HepG2 (cell line): ENCODE measurements around the gene ALG14. TPM values are rescaled to one million over a fixed set of nuclear protein-coding genes. Genes with fewer than 3 reads are reported as not detected.

ENCODE experiments used
- ATAC-seq: fragments of 200-7000 bp; cut with Tn5 transposase; 3 replicates; pipeline ENCODE4 v1.9.1; 2020; ENCODE audit warnings: mild to moderate bottlenecking, moderate library complexity
- BruUV-seq: library from RNA; stranded (reverse); fragments of 400-500 nt; replicated peaks from 2 replicates; lab custom pipeline; 2021; lab: Mats Ljungman, UMichigan
- CTCF ChIA-PET: fragments of 300-600 bp; formaldehyde crosslinking; extraction: SDS; loops from one replicate; lab custom pipeline; 2021; ENCODE audit warnings: low total read pairs, inconsistent platforms, low intra/inter-chr PET ratio; lab: Yijun Ruan, JAX
- POLR2A ChIA-PET: fragments of 350-600 bp; sonication (Branson Sonifier 250); formaldehyde crosslinking; loops from one replicate; lab custom pipeline; 2020; ENCODE audit warnings: antibody characterized with exemption, inconsistent platforms; lab: Yijun Ruan, JAX
- DNase-seq: peaks from one replicate; pipeline ENCODE4 v3.0.0-alpha.2; 2015; ENCODE audit warnings: low spot score
- FAIRE-seq: peaks from 3 replicates; lab custom pipeline; 2011; peaks lifted over from hg19 to GRCh38; lab: Jason Lieb, UNC
- H2AFZ ChIP-seq: one replicate; pipeline ENCODE4 v1.6.1; 2011; ENCODE audit warnings: low read length, inconsistent platforms
- H3K27ac ChIP-seq: fragments of 300-600 bp; 3 replicates; pipeline ENCODE4 v1.8.0; 2011; ENCODE audit warnings: mixed run types, mild to moderate bottlenecking, mixed read lengths, low read length, inconsistent platforms; ENCODE audit not compliant: insufficient read depth; ENCODE audit errors: extremely low read length
- H3K27me3 ChIP-seq, 2 experiments: fragments of 200-600 bp in 1 of 2; 2 replicates in 1 of 2; 3 replicates in 1 of 2; pipeline versions ENCODE4 v1.6.0 to v1.8.0; 2011; ENCODE audit warnings: low read length in 2 of 2, mild to moderate bottlenecking in 2 of 2, moderate library complexity in 2 of 2, inconsistent platforms in 1 of 2; ENCODE audit not compliant: insufficient read depth in 2 of 2, control insufficient read depth in 1 of 2
- H3K36me3 ChIP-seq, 2 experiments: fragments of 200-600 bp in 1 of 2; replicated peaks in 1 of 2; 2 replicates in 1 of 2; 3 replicates in 1 of 2; pipeline versions ENCODE4 v1.5.1 to v1.8.0; 2011; ENCODE audit warnings: low read length in 2 of 2, inconsistent platforms in 1 of 2; ENCODE audit not compliant: insufficient read depth in 2 of 2, control insufficient read depth in 1 of 2
- H3K4me1 ChIP-seq: 2 replicates; pipeline ENCODE4 v1.5.1; 2012; ENCODE audit warnings: low read length, inconsistent platforms; ENCODE audit not compliant: insufficient read depth
- H3K4me2 ChIP-seq: 2 replicates; pipeline ENCODE4 v1.6.0; 2011; ENCODE audit warnings: low read depth, low read length, inconsistent platforms
- H3K4me3 ChIP-seq, 3 experiments: fragments of 200-600 bp in 1 of 3; sonication (generic), shearing (Covaris generic) in 1 of 3; replicated peaks in 1 of 3; 2 replicates each; pipeline ENCODE4 v1.5.1; 2011 to 2016; ENCODE audit warnings: low read length in 3 of 3, inconsistent platforms in 2 of 3, low read depth in 2 of 3, mild to moderate bottlenecking in 2 of 3, control low read depth in 1 of 3, mixed read lengths in 1 of 3; ENCODE audit not compliant: insufficient read depth in 1 of 3
- H3K79me2 ChIP-seq: one replicate; pipeline ENCODE4 v1.6.1; 2011; ENCODE audit warnings: low read length, inconsistent platforms; ENCODE audit not compliant: insufficient read depth
- H3K9ac ChIP-seq: 2 replicates; pipeline ENCODE4 v1.6.0; 2011; ENCODE audit warnings: mild to moderate bottlenecking, low read depth, low read length, inconsistent platforms; ENCODE audit not compliant: insufficient read depth
- H3K9me3 ChIP-seq: 2 replicates; pipeline ENCODE4 v1.5.1; 2012; ENCODE audit warnings: mild to moderate bottlenecking, low read length
- H4K20me1 ChIP-seq: 2 replicates; pipeline ENCODE4 v1.6.0; 2011; ENCODE audit warnings: inconsistent platforms, mild to moderate bottlenecking, low read length, moderate library complexity; ENCODE audit not compliant: insufficient read depth
- CBX2 ChIP-seq, 2 experiments: fragments of 200-600 bp in 1 of 2; sonication (generic); formaldehyde crosslinking in 1 of 2; IDR thresholded peaks; 2 replicates each; pipeline versions ENCODE4 v1.7.0 to v1.8.1; 2018 to 2022; ENCODE audit warnings: low read depth in 2 of 2, low read length in 1 of 2, mild to moderate bottlenecking in 1 of 2, missing genetic modification reagents in 1 of 2
- CEBPG ChIP-seq: IDR thresholded peaks from 2 replicates; pipeline ENCODE4 v1.6.1; 2016
- CREM ChIP-seq, 2 experiments: sonication (generic) in 1 of 2; formaldehyde crosslinking in 1 of 2; IDR thresholded peaks; 2 replicates each; pipeline versions ENCODE4 v1.4.0 to v1.6.1; 2016 to 2020; ENCODE audit warnings: antibody characterized with exemption in 1 of 2, mild to moderate bottlenecking in 1 of 2, missing genetic modification reagents in 1 of 2
- HNF4G ChIP-seq, 2 experiments: sonication (generic) in 1 of 2; formaldehyde crosslinking in 1 of 2; IDR thresholded peaks; 2 replicates each; pipeline versions ENCODE4 v1.4.0 to v1.6.1; 2011 to 2020; ENCODE audit warnings: borderline replicate concordance in 2 of 2, low read depth in 2 of 2, mild to moderate bottlenecking in 2 of 2, low read length in 1 of 2, missing genetic modification reagents in 1 of 2, moderate library complexity in 1 of 2
- LCORL ChIP-seq, 2 experiments: fragments of 450-650 bp in 1 of 2; sonication (generic) in 1 of 2; formaldehyde crosslinking in 1 of 2; IDR thresholded peaks; 2 replicates each; pipeline versions ENCODE4 v1.5.0 to v1.6.1; 2017 to 2020; ENCODE audit warnings: antibody characterized with exemption in 1 of 2, missing genetic modification reagents in 1 of 2
- NR2F6 ChIP-seq, 2 experiments: IDR thresholded peaks; 2 replicates each; pipeline ENCODE4 v1.6.1; 2016; ENCODE audit warnings: antibody characterized with exemption in 1 of 2, mild to moderate bottlenecking in 1 of 2
- NRL ChIP-seq: sonication (generic); formaldehyde crosslinking; IDR thresholded peaks from 2 replicates; pipeline ENCODE4 v1.5.0; 2020; ENCODE audit warnings: missing genetic modification reagents, mild to moderate bottlenecking, moderate library complexity, borderline replicate concordance
- PCBP2 ChIP-seq: fragments of 200-400 bp; formaldehyde crosslinking; optimal IDR thresholded peaks from 2 replicates; pipeline ENCODE3; 2018; ENCODE audit warnings: low read length, low read depth; ENCODE audit not compliant: poor library complexity, severe bottlenecking
- YEATS2 ChIP-seq: sonication (generic); formaldehyde crosslinking; IDR thresholded peaks from 2 replicates; pipeline ENCODE4 v1.4.0; 2020; ENCODE audit warnings: missing genetic modification reagents, borderline replicate concordance
- YY1 ChIP-seq: IDR thresholded peaks from 2 replicates; pipeline ENCODE4 v1.6.1; 2011; ENCODE audit warnings: low read length, low read depth, moderate library complexity, mild to moderate bottlenecking; ENCODE audit not compliant: insufficient read depth, insufficient replicate concordance
- ZNF121 ChIP-seq: sonication (generic); formaldehyde crosslinking; IDR thresholded peaks from 2 replicates; pipeline ENCODE4 v1.5.0; 2020; ENCODE audit warnings: mild to moderate bottlenecking, missing genetic modification reagents
- ZNF24 ChIP-seq: fragments of 450-650 bp; IDR thresholded peaks from 2 replicates; pipeline ENCODE4 v1.6.1; 2017; ENCODE audit warnings: antibody characterized with exemption, mild to moderate bottlenecking
- ZNF274 ChIP-seq: sonication (generic); formaldehyde crosslinking; IDR thresholded peaks from 2 replicates; pipeline ENCODE4 v1.5.1; 2020; ENCODE audit warnings: mild to moderate bottlenecking, missing genetic modification reagents
- ZNF317 ChIP-seq: sonication (generic); formaldehyde crosslinking; IDR thresholded peaks from 2 replicates; pipeline ENCODE4 v1.5.0; 2020; ENCODE audit warnings: mild to moderate bottlenecking, missing genetic modification reagents
- ZNF652 ChIP-seq: IDR thresholded peaks from 2 replicates; pipeline ENCODE4 v1.6.1; 2016; ENCODE audit warnings: low read depth, borderline replicate concordance
- WGBS: methylation state at CpG from one replicate; pipeline ENCODE4 v1.1.6; 2017; ENCODE audit warnings: low lambda C conversion rate; 5-methylcytosine and 5-hydroxymethylcytosine counted together
- in situ Hi-C: cut with HindIII; loops from 2 replicates; pipeline ENCODE4 v1.10.0; 2017; ENCODE audit warnings: low pct_unique_long_range_greater_than_20kb; ENCODE audit not compliant: extremely low pct_ligation_motif_present
- intact Hi-C: fragments of 100-400 bp; cut with micrococcal nuclease; formaldehyde crosslinking; loops from one replicate; pipeline ENCODE4 v1.10.0; 2022; ENCODE audit not compliant: unreplicated experiment
- polyA plus RNA-seq, 8 experiments: library from polyadenylated mRNA; depleted of rRNA in 3 of 8; stranded (reverse) in 7 of 8; unstranded in 1 of 8; fragments of >200 nt; fragmentation: Illumina TruSeq in 4 of 8; extraction: Trizol in 4 of 8; gene quantifications; 2 replicates each; pipeline versions ENCODE4 v1.2.1 to v1.2.3, GENCODE V29; 2011 to 2016; ENCODE audit warnings: low read depth in 4 of 8, missing spikeins in 1 of 8, mixed read lengths in 1 of 8; ENCODE audit not compliant: insufficient read depth in 1 of 8
- total RNA-seq, 5 experiments: library from RNA; depleted of rRNA; stranded (reverse); fragments of >200 nt; fragmentation: Illumina TruSeq; extraction: Trizol; gene quantifications; 2 replicates each; pipeline ENCODE4 v1.2.3, GENCODE V29; 2016; ENCODE audit warnings: low read depth in 1 of 5
- TF ChIP-seq, protein P1 (sequence below): sonication (generic); formaldehyde crosslinking; IDR thresholded peaks from 2 replicates; pipeline ENCODE4 v1.8.1; 2023; ENCODE audit warnings: missing genetic modification reagents, inconsistent platforms, borderline replicate concordance

ALG14 gene
- total and polyA plus RNA-seq, 2 of the 13 experiments (the other 11 are each of a cell fraction or from before 2014, with no cell fraction given): 4.5 to 12.7 TPM

DNA sequence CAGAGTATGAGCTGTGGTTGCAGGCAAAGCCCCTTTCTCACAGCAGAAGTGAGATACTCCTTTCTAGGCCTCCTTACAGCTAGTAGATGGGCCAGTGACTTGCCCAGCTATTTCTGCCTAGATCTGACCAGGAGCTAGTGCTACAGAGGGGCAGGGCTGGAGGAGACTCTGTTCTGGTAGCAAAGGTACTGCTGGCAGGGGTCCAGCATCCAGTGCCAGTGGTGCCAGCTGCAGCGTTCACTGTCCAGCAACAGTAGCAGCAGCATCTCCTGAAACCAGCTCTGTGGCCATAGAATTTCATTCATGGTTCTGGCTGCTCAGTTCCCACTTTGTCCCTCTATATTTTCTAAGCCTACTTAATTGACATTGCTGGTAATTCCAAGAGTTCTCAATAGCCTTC lies 83.4 kb downstream of the ALG14 start:
- Histone ChIP-seq H3K9ac (no peak overlapping the region), H3K36me3 (peaks cover 0 to 1% of the 10 kb centered on the region in 2 experiments; a peak in 1 of 5 replicates), H3K4me3 (no peak overlapping the region), H3K27ac (no peak overlapping the region), H3K9me3 (no peaks in the 10 kb centered on the region), H4K20me1 (no peaks in the 10 kb centered on the region), H2AFZ (no peak overlapping the region), H3K27me3 (no peaks in the 10 kb centered on the region; a peak in 1 of 5 replicates), H3K79me2 (no peaks in the 10 kb centered on the region)
- POLR2A ChIA-PET: no interaction called here
- no peak for DNase-seq
- no peak for ATAC-seq
- WGBS: 86% methylated on average over 1 of the region's 1 CpG
- in situ Hi-C loops: no loop called here
- TF ChIP-seq ZNF317 (no peak), LCORL (IDR thresholded peaks at IDR 0.05) (no peak), LCORL (CRISPR knock-in tag; IDR thresholded peaks at IDR 0.05) (no peak), HNF4G (IDR thresholded peaks at IDR 0.05; ENCODE audit: borderline replicate concordance, low read depth, low read length) (no peak), HNF4G (CRISPR knock-in tag; IDR thresholded peaks at IDR 0.05; ENCODE audit: borderline replicate concordance, low read depth) (no peak), PCBP2 (no peak), ZNF121 (CRISPR knock-in tag) (no peak), CBX2 (IDR thresholded peaks at IDR 0.05; ENCODE audit: low read depth, low read length) (no peak), CBX2 (CRISPR knock-in tag; IDR thresholded peaks at IDR 0.05; ENCODE audit: low read depth) (no peak), NRL (CRISPR knock-in tag) (no peak), NR2F6 (IDR thresholded peaks at IDR 0.05) (no peak), NR2F6 (CRISPR knock-in tag; IDR thresholded peaks at IDR 0.05) (no peak), ZNF24 (no peak), CREM (IDR thresholded peaks at IDR 0.05) (no peak), CREM (CRISPR knock-in tag; IDR thresholded peaks at IDR 0.05) (no peak), ZNF652 (CRISPR knock-in tag) (no peak), YY1 (no peak), CEBPG (no peak), YEATS2 (no peak), ZNF274 (CRISPR knock-in tag) (no peak)
- TF ChIP-seq, protein P1, sequence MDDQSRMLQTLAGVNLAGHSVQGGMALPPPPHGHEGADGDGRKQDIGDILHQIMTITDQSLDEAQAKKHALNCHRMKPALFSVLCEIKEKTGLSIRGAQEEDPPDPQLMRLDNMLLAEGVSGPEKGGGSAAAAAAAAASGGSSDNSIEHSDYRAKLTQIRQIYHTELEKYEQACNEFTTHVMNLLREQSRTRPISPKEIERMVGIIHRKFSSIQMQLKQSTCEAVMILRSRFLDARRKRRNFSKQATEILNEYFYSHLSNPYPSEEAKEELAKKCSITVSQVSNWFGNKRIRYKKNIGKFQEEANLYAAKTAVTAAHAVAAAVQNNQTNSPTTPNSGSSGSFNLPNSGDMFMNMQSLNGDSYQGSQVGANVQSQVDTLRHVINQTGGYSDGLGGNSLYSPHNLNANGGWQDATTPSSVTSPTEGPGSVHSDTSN (CRISPR knock-in tag): no peak
- TF ChIP-seq, all 625 proteins: peak for 0
- Histone ChIP-seq H3K4me1 (peaks cover 47% of the 10 kb centered on the region), H3K4me2 (no peak overlapping the region)
- intact Hi-C loops: no loop called here
- BruUV-seq: no TSS peak
- no peak for FAIRE-seq
- CTCF ChIA-PET: no interaction called here
